GM20000 (cell line): ENCODE measurements around the gene LHPP.
"Not testable (repeated sequence)": the region's sequence is repeated elsewhere in the genome, so short reads cannot be mapped to it uniquely, and the experiment has no call there.

Experiments used
- DNase-seq: peaks from one replicate; pipeline ENCODE4 v3.0.0; 2012; ENCODE audit warnings: low spot score
- CTCF ChIP-seq: IDR thresholded peaks from 2 replicates; pipeline ENCODE4 v1.5.1; 2012; ENCODE audit warnings: mild to moderate bottlenecking, control low read depth; ENCODE audit errors: extremely low read depth, missing control alignments

Gene LHPP

GRCh38 chr10:124576526-124577420 is 115.2 kb downstream of the LHPP start:
- DNase-seq: no peak
- no peak for TF ChIP-seq CTCF

- DNase-seq: no peak
- no peak for TF ChIP-seq CTCF
Measured at GRCh38 chr10:124577651-124578050, 116.0 kb downstream of the LHPP start.

GRCh38 chr10:124578231-124579010 is 116.8 kb downstream of the LHPP start:
- TF ChIP-seq CTCF: no peak
- no peak for DNase-seq

- no peak for DNase-seq
- TF ChIP-seq CTCF: no peak
Measured at GRCh38 chr10:124579011-124579399, 117.4 kb downstream of the LHPP start.

GRCh38 chr10:124586142-124586541 is 124.5 kb downstream of the LHPP start:
- DNase-seq: no peak
- TF ChIP-seq CTCF: no peak

GRCh38 chr10:124587811-124588211 is 126.2 kb downstream of the LHPP start:
- TF ChIP-seq CTCF: no peak
- DNase-seq: no peak

- not testable (repeated sequence) for DNase-seq
Measured at GRCh38 chr10:124588341-124588735, 126.7 kb downstream of the LHPP start.
